Endodermal cell (in vitro differentiated cells): Measurements from ENCODE around the gene HPN. TPM values are rescaled to one million over a fixed set of nuclear protein-coding genes. Genes with fewer than 3 reads are reported as not detected.

Experiments used
- DNase-seq: peaks from one replicate; pipeline ENCODE4 v3.0.0-alpha.2; 2017
- H3K27ac ChIP-seq: 2 replicates; pipeline ENCODE4 v1.5.1; 2013; ENCODE audit warnings: mild to moderate bottlenecking, low read depth, low read length, moderate library complexity
- H3K27me3 ChIP-seq: 2 replicates; pipeline ENCODE4 v1.6.1; 2013; ENCODE audit warnings: mild to moderate bottlenecking, low read length, moderate library complexity; ENCODE audit not compliant: insufficient read depth, control insufficient read depth, poor library complexity, severe bottlenecking
- H3K36me3 ChIP-seq: 2 replicates; pipeline ENCODE4 v1.7.0; 2013; ENCODE audit warnings: mild to moderate bottlenecking, low read length, moderate library complexity; ENCODE audit not compliant: control insufficient read depth, insufficient read depth
- H3K4me1 ChIP-seq: one replicate; pipeline ENCODE4 v1.7.0; 2013; ENCODE audit warnings: low read length; ENCODE audit not compliant: control insufficient read depth, insufficient read depth
- H3K4me3 ChIP-seq: 2 replicates; pipeline ENCODE4 v1.5.1; 2013; ENCODE audit warnings: mild to moderate bottlenecking, low read length, moderate library complexity
- H3K9ac ChIP-seq: 2 replicates; pipeline ENCODE4 v1.6.1; 2013; ENCODE audit warnings: mild to moderate bottlenecking, low read length, moderate library complexity; ENCODE audit not compliant: poor library complexity, severe bottlenecking; ENCODE audit errors: extremely low read depth
- H3K9me3 ChIP-seq: 2 replicates; pipeline ENCODE4 v1.6.1; 2013; ENCODE audit warnings: mild to moderate bottlenecking, low read length, moderate library complexity; ENCODE audit not compliant: control insufficient read depth
- H3K27ac Mint-ChIP-seq: 2 replicates; pipeline ENCODE4 v1.8.0; 2020; ENCODE audit warnings: mixed read lengths
- H3K27me3 Mint-ChIP-seq: 2 replicates; pipeline ENCODE4 v1.8.0; 2021; ENCODE audit warnings: mild to moderate bottlenecking, mixed read lengths; ENCODE audit not compliant: insufficient read depth
- H3K36me3 Mint-ChIP-seq: 2 replicates; pipeline ENCODE4 v1.8.0; 2020; ENCODE audit warnings: low read depth, mixed read lengths
- H3K4me1 Mint-ChIP-seq: 2 replicates; pipeline ENCODE4 v1.8.0; 2020; ENCODE audit warnings: mixed read lengths
- H3K4me3 Mint-ChIP-seq: 2 replicates; pipeline ENCODE4 v1.8.0; 2020; ENCODE audit warnings: mild to moderate bottlenecking, moderate library complexity, mixed read lengths
- H3K9me3 Mint-ChIP-seq: 2 replicates; pipeline ENCODE4 v1.8.0; 2020; ENCODE audit warnings: mild to moderate bottlenecking, mixed read lengths
- WGBS, 2 experiments: methylation state at CpG; one replicate each; pipeline versions ENCODE4 v1.1.5 to v1.1.7; 2013; ENCODE audit warnings: missing lambda C conversion rate in 2 of 2, mixed read lengths in 1 of 2; ENCODE audit not compliant: insufficient coverage in 1 of 2, insufficient read length in 1 of 2; 5-methylcytosine and 5-hydroxymethylcytosine counted together
- total RNA-seq, 2 donors: library from RNA; stranded (reverse); fragmentation: NEBNext Ultra II Directional in 1 of 2; extraction: Animal tissue kit (Norgen Biotek cat#: 25700) in 1 of 2; gene quantifications; 2 replicates in 1 of 2; 3 replicates in 1 of 2; pipeline ENCODE4 v1.2.1, GENCODE V29; 2021
- TF ChIP-seq, protein P1 (sequence below): fragments of 200-600 bp; sonication (generic); conservative IDR thresholded peaks from 2 replicates; pipeline ENCODE4 v1.5.0; 2021; ENCODE audit warnings: antibody characterized with exemption, mild to moderate bottlenecking

HPN gene
- total RNA-seq, 2 donors from 2014 or later: 29.0 to 49.6 TPM

DNA sequence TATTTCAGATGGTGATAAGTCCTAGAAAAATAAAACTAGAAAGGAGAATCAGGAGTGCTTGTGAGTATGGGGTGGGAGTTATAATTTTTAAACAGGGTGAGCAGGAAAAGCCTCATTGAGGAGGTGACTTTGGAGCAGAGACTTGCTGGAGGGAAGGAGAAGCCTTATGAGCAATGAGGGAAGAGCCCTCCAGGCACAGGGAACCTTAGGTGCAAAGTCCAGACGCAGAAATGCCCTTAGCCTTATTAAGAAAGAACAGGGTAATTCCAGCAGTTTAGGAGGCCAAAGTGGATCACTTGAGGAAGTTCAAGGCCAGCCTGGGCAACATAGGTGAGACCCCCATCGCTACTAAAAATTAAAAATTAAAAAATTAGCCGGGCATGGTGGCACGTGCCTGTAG lies 53.1 kb downstream of the HPN start:
- WGBS, 2 experiments: 87 to 94% methylated on average over 4 of the region's 4 CpGs
- no peaks in the 10 kb centered on the region for H3K4me1 ChIP-seq
- no peaks in the 10 kb centered on the region for H3K9me3 ChIP-seq
- no peak overlapping the region for H3K4me3 ChIP-seq
- no peaks in the 10 kb centered on the region for H3K9me3 Mint-ChIP-seq
- no peaks in the 10 kb centered on the region for H3K27me3 ChIP-seq
- H3K4me3 Mint-ChIP-seq: no peak overlapping the region
- no peaks in the 10 kb centered on the region for H3K36me3 ChIP-seq
- no peak overlapping the region for H3K27ac ChIP-seq
- no peak for DNase-seq
- H3K4me1 Mint-ChIP-seq: no peaks in the 10 kb centered on the region
- H3K9ac ChIP-seq: no peak overlapping the region
- H3K36me3 Mint-ChIP-seq: no peaks in the 10 kb centered on the region
- no peaks in the 10 kb centered on the region for H3K27me3 Mint-ChIP-seq
- H3K27ac Mint-ChIP-seq: no peak overlapping the region
- TF ChIP-seq, protein P1, sequence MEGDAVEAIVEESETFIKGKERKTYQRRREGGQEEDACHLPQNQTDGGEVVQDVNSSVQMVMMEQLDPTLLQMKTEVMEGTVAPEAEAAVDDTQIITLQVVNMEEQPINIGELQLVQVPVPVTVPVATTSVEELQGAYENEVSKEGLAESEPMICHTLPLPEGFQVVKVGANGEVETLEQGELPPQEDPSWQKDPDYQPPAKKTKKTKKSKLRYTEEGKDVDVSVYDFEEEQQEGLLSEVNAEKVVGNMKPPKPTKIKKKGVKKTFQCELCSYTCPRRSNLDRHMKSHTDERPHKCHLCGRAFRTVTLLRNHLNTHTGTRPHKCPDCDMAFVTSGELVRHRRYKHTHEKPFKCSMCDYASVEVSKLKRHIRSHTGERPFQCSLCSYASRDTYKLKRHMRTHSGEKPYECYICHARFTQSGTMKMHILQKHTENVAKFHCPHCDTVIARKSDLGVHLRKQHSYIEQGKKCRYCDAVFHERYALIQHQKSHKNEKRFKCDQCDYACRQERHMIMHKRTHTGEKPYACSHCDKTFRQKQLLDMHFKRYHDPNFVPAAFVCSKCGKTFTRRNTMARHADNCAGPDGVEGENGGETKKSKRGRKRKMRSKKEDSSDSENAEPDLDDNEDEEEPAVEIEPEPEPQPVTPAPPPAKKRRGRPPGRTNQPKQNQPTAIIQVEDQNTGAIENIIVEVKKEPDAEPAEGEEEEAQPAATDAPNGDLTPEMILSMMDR: no peak

DNA sequence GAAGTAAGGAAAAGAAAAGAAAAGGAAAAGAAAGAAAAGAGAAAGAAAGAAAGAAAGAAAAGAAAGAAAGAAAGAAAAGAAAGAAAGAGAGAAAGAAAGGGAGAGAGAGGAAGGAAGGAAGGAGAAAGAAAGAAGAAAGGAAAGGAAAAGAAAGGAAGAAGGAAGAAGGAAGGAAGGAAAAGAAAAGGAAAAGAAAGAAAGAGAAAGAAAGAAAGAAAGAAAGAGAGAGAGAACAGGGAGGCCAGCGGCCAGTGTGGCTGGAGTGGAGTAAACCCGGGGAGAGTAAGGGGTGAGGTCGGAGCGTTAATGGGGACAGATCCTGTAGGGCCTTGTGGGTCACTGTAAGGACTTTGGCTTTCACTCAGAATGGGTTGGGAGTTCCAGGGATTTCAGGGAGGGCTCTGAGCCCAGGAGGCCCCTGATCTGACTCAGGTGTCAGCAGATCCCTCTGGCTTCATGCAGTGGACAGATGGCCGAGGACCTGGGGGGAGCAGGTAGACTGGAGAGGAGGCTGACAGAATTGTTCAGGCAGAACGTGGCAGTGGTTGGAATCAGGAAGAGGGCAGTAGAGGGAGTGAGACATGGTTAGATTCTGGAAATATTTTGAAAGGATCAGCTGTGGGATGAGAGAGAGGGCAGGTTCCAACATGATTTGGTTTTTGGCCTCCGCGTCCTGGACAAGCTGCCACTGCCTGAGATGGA lies 54.3 kb downstream of the HPN start:
- Mint-ChIP-seq H3K27ac (no peak overlapping the region), H3K4me3 (no peak overlapping the region), H3K36me3 (no peaks in the 10 kb centered on the region), H3K27me3 (no peaks in the 10 kb centered on the region), H3K4me1 (no peaks in the 10 kb centered on the region), H3K9me3 (no peaks in the 10 kb centered on the region)
- DNase-seq: no peak
- Histone ChIP-seq H3K27ac (no peak overlapping the region), H3K27me3 (no peaks in the 10 kb centered on the region), H3K4me1 (no peaks in the 10 kb centered on the region), H3K36me3 (no peaks in the 10 kb centered on the region), H3K4me3 (no peak overlapping the region), H3K9me3 (no peaks in the 10 kb centered on the region), H3K9ac (no peak overlapping the region)
- WGBS, 2 experiments: 86 to 92% methylated on average over 6 to 8 of the region's 8 CpGs
- TF ChIP-seq, protein P1: no peak

DNA sequence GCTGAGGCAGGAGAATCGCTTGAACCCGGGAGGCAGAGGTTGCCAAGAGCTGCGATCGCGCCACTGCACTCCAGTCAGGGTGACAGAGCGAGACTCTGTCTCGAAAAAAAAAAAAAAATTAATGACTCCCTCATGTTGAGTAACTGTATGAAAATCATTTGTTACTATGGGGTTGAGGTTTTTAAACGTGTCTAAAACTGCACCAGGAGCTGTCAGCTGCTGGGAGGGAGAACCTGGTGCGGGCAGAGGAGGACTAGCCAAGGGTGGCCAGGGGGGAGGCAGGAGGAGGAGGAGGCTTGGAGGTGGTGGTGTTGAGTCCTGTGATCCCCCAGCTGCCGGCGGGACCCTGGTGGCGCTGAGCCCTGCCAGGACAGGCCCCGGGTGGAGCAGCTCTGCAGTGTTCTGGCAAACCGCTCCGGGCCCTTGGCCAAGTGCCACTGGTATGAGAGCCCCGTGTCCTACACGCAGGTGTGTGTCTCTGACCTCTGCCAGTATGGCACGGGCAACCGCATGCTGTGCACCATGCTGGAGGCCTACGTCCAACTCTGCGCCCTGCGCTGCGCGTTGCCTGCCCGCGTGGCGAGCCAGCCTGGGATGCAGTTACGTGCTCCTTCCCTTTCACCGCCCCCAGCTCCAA lies 57.0 kb downstream of the HPN start:
- 93% methylated on average over 20 to 29 of the region's 29 CpGs for WGBS, 2 experiments
- H3K27ac ChIP-seq: no peak overlapping the region
- TF ChIP-seq, protein P1: no peak
- H3K36me3 ChIP-seq: no peaks in the 10 kb centered on the region
- Mint-ChIP-seq H3K27ac (no peak overlapping the region), H3K9me3 (no peaks in the 10 kb centered on the region), H3K27me3 (no peaks in the 10 kb centered on the region), H3K4me3 (no peak overlapping the region), H3K36me3 (no peaks in the 10 kb centered on the region), H3K4me1 (no peaks in the 10 kb centered on the region)
- no peak overlapping the region for H3K9ac ChIP-seq
- no peaks in the 10 kb centered on the region for H3K9me3 ChIP-seq
- no peaks in the 10 kb centered on the region for H3K4me1 ChIP-seq
- H3K27me3 ChIP-seq: no peaks in the 10 kb centered on the region
- H3K4me3 ChIP-seq: no peak overlapping the region
- no peak for DNase-seq
